Mucosa of gallbladder (tissue), 1 donor: ENCODE data around the gene OR1M1. TPM values are rescaled to one million over a fixed set of nuclear protein-coding genes. Genes with fewer than 3 reads are reported as not detected.
"Not testable (repeated sequence)": the region's sequence is repeated elsewhere in the genome, so short reads cannot be mapped to it uniquely, and the experiment has no call there.

Experiments
- DNase-seq: peaks from one replicate; pipeline ENCODE4 v3.0.0-alpha.2; 2020; ENCODE audit warnings: low spot score
- total RNA-seq: library from RNA; stranded (reverse); gene quantifications from one replicate; pipeline ENCODE4 v1.2.1, GENCODE V29; 2021
- donor health status: DM: no; HTN: no; CAD: no.

The OR1M1 gene, protein sequence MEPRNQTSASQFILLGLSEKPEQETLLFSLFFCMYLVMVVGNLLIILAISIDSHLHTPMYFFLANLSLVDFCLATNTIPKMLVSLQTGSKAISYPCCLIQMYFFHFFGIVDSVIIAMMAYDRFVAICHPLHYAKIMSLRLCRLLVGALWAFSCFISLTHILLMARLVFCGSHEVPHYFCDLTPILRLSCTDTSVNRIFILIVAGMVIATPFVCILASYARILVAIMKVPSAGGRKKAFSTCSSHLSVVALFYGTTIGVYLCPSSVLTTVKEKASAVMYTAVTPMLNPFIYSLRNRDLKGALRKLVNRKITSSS
- not detected for total RNA-seq

DNA sequence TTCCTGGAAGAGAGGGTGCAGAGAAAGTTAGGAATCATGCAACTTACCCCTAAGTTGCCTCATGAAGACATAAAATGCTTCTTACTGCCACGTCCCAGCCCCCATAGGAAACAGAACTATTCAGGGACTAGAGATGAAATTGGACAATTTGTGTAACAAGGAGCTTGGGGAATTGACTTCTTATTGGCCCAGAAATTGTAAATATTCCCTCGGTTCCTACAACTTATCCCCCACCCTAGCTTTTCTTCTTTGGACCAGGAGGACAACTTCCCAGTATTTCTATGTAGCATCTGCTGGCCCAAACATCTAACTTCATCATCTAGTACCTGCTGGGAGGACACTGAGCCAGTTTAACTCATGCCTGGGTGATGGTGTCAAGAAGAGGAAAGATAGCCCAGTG is at the start of gene OR1M1:
TSS of gene OR1M1 (plus strand) at position 301 of the 400 bp plus-strand sequence. CDS start 6,184 bp downstream, outside the sequence.
- DNase-seq: no peak

DNA sequence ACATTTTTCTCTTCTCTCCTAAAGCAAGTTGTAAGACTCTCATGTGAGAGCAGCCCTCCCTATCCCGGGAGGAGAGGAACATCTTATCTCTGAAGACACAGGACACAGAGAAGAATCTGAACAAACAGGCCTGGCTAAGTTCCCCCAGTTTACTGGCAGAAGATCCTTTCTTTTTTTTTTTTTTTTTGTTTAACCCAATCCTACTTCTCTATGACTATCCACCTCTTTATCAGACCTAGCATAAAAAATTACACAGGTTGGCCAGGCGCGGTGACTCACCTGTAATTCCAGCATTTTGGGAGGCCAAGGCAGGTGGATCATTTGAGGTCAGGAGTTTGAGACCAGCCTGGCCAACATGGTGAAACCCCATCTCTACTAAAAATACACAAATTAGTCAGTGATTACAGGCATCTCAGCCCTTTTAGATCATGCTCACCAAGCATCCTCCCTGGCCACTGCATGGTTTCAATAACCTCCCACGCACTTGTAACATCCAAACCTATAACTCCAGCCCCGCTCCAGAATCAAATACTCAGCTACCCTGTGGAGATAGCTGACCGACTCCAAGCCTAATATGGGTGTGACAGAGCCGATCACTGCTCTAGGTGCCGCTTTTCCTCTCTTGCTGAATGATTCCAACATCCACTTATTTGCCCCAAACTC is 49.3 kb upstream of the OR1M1 start:
- DNase-seq: no peak

DNA sequence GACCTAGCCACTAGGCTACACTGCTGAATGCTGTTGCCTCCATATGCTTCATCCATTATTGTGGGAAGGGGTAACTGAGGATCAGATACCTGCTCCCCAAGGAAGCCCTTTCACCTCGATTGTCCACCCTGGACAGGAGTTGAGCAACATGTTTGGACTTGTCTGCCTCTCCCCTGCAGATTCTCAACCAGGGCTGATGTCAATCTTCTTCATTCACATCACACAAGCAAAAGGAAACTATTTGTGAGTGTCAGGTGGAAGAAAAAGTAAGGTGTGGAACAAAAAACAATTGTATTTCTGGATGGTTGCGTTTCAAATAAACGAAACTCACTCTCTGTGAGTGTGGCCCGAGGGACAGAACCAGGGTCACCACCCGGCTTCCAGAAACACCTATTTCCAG is 47.1 kb upstream of the OR1M1 start:
- DNase-seq: no peak

DNA sequence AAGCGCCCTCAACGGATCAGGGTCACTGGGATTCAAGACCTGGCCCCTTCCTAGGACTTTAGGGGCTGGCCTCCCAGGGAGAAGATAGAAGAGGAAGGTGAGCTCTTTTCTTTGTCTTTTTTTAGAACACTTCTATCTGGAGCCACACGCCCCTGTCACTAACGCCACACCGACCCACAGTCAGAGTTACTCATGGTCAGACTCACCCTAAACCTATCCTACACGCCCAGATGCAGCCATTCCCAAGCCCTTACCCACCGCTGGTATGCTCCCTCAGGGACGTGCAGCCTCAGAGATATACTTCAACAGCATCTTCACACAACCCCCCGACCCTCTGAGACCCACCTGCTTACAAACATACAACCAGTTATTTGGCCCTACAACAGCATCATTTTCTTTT is 46.7 kb upstream of the OR1M1 start:
- DNase-seq: no peak

DNA sequence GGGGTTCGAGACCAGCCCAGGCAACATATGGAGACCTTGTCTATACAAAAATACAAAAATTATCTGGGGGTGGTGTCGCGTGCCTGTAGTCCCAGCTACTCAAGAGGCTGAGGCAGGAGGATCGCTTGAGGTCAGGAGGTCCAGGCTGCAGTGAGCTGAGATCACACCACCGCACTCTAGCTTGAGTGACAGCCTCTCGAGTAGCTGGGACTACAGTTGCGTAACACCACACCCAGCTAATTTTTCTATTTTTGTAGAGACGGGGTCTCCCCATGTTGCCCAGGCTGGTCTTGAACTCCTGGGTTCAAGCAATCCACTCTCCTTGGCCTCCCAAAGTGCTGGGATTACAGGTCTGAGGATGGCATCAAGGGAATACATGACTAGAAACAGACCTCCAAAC is 45.8 kb upstream of the OR1M1 start:
- DNase-seq: no peak

DNA sequence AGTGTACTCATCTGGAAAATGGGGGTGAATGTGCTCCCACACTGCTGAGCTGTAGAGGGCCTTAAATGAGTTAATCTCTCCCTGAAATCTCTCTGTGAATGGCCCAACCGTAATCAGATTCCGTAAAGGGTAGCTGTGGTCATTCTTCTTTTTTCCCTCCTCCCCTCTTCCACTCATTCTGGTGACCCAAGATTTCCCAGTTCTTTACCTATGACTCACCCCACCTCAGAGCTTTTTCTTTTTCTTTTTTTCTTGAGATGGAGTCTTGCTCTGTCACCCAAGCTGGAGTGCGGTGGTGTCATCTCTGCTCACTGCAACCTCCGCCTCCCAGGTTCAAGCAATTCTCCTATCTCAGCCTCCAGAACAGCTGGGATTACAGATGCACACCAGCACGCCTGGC is 43.3 kb upstream of the OR1M1 start:
- DNase-seq: no peak

DNA sequence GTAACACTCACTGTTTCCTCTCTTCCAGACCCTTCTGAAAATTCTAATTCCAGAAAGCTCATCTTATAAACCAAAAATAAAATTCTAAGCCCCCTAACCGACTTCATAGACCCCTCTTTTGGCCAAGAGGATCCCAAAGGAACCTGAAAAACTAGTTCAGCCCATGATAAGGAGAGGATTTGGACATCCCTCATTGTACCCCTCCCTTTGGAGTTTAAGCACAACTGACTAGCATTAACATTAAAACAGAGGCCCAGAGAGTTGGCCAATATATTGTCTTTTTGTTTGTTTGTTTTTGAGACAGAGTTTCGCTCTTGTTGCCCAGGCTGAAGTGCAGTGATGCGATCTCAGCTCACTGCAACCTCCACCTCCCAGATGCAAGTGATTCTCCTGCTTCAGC is 42.4 kb upstream of the OR1M1 start:
- no peak for DNase-seq

DNA sequence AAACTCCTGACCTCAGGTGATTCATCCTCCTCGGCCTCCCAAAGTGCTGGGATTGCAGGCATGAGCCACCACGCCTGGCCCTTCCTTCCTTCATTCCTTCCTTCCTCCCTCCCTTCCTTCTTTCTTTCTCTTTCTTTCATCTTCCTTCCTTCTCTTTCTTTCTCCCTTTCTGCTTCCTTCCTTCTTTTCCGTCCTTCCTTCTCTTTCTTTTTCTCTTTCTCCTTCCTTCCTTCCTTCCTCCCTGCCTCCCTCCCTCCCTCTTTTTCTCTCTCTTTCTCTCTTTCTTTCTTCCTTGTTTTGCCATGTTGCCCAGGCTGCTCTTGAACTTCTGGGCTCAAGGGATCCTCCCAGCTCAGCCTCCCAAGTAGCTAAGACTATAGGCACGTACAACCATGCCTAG is 40.2 kb upstream of the OR1M1 start:
- no peak for DNase-seq

DNA sequence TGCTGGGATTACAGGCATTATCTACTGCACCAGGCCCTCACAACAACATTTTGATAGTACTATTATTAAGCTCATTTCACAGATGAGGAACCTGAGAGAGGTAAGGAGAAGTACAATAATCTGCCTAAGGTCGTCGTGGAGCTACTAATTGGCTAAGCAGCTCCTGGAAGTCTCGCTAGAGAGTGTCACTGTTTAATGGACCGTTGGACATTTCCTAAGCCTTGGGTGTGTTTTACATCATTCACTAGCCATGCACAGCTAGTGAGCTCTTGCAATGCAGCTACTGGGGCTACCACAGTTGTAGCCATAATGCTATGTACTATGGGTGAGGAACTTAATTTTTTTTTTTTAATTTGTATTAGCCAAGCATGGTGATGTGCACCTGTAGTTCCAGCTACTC is 34.0 kb upstream of the OR1M1 start:
- DNase-seq: no peak

DNA sequence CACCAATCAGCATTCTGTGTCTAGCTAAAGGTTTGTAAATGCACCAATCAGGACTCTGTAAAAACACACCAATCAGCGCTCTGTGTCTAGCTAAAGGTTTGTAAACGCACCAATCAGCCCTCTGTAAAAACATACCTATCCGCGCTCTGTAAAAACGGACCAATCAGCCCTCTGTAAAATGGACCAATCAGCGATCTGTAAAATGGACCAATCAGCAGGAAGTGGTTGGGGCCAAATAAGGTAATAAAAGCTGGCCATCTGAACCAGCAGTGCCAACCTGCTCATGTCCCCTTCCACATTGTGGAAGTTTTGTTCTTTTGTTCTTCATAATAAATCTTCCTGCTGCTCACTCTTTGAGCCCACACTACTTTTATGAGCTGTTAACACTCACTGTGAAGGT is 33.2 kb upstream of the OR1M1 start:
- not testable (repeated sequence) for DNase-seq

DNA sequence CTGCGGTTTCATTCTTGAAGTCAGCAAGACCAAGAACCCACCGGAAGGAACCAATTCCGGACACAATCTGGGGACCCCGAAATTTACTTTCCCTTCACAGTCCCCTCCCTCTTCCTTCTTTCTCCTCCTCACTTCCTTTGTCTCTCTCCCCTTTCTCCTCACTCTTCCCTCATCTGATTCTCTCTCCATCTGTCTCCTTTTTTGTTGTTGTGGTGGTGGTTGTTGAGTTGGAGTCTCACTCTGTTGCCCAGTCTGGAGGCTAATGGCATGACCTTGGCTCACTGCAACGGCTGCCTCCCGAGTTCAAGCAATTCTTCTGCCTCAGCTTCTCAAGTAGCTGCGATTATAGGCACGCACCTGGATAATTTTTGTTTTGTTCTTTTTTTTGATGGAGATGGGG is 32.7 kb upstream of the OR1M1 start:
- no peak for DNase-seq

DNA sequence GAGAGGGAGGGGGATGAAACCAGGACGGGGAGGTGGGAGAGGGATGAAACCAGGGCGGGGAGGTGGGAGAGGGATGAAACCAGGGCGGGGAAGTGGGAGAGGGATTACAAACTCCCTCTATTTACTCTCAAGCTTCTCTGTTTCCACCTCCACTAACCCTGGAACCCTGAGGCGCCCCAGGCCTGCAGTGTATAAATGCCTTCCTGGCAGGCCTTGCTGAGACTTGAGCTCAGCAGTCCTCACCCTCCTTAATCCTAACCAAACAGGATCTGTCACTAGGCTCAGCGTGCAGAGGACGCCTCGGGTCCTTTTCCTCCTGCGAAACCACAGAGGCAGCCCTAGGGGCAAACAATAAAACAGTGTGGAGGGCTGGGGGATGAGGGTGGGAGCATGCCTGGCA is 32.1 kb upstream of the OR1M1 start:
- DNase-seq: no peak

DNA sequence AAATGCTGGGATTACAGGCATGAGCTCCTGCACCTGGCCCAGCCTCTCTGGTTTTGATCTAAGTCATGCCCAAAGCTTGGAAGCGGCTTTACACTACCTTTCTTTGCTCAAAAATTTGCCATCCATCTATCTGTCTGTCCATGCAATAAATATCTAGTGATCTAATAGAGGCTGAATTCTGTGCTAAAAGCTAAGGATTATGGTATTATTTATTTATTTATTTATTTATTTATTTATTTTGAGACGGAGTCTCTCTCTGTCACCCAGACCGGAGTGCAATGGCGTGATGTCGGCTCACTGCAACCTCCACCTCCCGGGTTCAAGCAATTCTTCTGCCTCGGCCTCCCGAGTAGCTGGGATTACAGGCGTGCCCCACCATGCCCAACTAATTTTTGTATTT is 30.7 kb upstream of the OR1M1 start:
- DNase-seq: not testable (repeated sequence)

DNA sequence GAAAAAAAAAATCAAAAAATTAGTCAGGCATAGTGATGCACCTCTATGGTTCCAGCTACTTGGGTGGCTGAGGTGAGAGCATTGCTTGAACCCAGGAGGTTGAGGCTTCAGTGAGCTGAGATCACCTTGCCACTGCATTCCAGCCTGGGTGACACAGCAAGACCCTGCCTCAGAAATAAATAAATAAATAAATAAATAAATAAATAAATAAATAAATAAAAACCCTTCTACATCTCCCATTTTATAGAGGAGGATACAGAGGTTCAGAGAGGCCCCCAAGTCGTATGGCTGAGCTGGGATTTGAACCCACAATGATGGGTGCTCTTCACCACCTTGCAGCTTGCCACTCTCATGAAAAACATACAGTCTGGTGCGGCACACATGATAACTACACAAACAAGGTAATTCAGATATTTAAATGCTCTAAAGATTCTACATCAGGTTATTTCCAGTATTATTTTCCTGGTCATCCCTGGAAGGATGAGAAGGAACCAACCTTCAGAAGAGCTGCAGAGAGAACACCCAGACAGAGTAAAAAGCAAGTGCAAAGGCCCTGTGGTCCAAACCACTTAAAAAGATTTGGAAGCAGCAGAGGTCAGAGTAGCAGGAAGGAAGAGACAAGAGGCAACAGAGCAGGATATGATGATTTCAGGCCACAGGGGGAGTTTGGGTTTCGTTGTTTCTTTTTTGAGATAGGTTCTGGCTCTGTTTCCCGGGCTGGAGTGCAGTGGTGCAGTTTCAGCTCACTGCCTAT is 29.2 kb upstream of the OR1M1 start:
- no peak for DNase-seq

DNA sequence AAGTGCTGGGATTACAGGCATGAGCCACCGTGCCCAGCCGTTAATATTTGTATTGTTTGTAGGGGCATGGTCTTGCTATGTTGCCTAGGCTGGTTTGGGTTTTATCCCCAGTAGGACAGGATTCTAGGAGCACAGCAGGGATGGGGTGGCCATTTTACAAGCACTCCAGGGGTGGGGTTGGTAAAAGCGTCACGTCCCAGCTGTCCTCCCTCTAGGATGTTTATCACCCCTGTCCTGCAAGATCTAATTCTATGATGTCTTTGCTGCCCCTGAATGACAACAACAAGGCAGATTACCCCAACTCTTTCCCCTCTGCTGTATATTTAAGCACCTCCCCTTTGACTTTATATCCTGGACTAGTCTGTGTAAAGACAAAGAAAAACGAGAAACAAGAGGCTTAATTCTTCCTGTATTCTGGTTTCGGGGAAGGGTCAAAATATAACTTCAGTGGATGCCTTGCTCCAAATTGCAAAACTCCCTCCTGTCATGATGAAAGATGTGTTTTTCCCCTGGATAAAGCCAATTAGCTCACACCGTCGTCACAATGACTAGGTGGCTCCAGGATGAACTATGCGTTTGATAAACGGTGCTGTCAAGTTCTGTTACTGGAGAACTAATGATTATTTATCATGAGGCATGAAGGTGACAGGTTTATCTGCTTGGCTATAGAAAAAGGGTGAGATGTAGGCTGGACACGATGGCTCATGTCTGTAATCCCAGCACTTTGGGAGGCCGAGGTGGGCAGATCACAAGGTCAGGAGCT is 27.8 kb upstream of the OR1M1 start:
- no peak for DNase-seq

DNA sequence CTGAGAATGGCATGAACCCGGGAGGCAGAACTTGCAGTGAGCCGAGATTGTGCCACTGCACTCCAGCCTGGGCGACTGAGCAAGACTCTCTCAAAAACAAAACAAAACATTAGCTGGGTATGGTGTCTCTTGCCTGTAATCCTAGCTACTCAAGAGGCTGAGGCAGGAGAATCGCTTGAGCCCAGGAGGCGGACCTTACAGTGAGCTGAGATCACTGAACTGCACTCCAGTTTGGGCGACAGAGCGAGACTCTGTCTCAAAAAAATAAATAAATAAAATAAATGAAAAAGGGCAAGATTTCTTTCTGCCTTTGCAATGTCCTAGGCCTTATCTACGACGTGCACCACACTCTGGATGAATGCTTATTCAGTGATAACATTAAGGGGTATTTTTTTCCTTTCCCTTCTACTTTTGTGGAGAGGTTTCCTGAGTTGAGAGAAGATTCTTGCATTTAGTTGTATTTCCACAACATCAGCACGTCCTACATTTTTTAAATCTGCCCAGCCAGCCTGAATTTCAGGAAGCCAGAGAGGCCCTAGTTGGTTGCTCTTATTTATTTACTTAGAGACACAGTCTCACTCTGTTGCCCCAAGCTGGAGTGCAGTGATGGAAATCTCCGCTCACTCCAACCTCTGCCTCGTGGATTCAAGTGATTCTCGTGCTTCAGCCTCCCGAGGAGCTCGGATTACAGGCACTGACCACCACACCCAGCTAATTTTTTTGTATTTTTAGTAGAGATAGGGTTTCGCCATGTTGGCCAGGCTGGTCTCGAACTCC is 26.1 kb upstream of the OR1M1 start:
- no peak for DNase-seq

DNA sequence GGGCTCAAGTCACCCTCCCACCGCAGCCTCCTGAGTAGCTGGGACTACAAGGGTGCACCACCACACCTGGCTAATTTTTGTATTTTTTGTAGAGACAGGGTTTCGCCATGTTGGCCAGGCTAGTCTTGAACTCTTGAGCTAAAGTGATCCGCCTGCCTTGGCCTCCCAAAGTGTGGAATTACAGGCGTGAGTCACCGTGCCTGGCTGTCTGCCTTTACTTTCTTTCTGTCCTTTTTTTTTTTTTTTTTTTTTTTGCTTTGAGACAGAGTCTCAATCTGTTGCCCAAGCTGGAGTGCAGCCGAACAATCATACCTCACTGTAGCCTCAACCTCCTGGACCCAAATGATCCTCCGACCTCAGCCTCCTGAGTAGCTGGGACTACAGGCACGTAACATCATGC is 25.0 kb upstream of the OR1M1 start:
- DNase-seq: no peak

DNA sequence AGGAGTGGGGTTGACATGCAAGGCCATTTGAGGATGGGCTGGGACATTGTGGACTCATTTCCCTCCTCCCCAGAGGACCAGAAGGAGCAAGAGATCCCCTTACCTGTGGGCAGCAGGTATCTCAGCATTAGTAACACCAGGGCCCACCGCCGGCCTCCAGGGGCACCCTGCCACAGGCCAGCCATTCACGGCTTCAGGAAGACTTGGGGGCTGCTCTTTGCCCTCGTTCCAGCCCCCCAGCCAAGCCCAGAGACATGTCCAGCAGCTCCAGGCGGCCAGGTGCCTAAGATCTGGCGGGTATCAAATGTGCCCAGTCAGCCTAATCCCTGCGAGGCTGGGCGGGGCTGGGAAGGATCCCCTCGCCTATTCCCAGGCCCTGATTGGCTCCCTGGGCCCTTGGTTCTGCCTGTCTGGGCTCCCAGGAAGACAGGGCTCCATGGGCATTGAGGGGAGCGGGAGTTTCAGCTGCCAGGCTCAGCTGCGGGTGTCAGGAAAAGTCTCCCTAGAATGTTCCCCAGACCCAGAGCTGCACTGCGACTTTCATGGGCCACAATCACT is 21.3 kb upstream of the OR1M1 start:
- no peak for DNase-seq

DNA sequence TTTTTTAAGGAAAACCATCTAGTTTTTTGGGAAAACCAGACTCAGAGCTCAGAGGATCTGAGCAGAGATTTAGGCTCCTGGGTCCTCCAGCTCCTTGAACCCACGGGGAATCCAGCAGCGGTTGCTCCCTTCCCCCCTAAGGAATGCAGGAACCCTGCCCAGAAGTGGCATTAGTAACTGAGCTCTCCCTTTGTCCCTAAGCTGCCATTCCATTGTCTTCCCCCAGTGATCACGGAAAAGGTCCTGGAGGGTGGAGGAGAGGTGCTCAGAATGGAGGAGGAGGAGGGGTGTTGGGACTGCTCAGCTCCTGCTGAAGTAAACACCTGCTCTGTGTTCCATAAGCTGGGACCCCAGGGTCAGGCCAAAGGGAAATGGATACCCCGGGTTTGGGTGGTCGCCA is 16.8 kb upstream of the OR1M1 start:
- DNase-seq: peak; percentile 36

DNA sequence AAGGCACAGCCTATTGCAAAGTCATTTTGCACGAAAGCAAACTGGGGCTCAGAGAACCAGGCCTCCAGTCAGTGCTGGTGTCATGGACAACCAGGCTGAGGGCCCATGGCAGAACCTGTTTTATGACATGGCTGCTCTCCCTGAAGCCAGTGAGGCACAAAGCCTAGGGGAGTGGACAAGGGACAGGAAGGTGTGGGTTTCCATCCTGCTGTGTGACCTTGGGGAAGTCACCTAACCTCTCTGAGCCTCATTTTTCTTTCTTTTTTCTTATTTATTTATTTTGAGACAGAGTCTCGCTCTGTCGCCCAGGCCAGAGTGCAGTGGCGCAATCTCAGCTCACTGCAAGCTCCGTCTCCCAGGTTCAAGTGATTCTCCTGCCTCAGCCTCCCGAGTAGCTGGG is 15.1 kb upstream of the OR1M1 start:
- DNase-seq: not testable (repeated sequence)

DNA sequence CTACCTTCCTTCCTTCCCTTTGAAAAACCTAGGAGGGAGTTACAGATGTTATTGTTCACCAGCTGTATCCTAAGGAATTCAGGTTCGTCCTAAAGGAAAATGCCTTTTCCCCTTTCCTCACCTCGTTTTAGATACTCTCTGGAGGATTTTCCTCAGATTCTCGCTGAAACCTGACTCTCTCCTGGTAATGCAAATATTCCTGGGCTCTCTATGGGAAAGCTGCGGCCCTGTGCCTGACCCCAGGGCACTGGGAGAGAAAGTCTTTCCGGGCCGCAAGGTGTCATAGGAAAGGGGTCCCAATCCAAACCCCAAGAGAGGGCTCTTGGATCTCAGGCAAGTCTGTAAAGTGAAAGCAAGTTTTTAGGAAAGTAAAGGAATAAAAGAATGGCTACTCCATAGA is 13.1 kb upstream of the OR1M1 start:
- DNase-seq: no peak
